BE2C (cell line): ENCODE data around the gene ASCC2.

ENCODE experiments used
- DNase-seq: peaks from one replicate; pipeline ENCODE4 v3.0.0-alpha.2; 2020
- H3K27me3 ChIP-seq: fragments of 250-450 bp; sonication (Bioruptor Pico); 2 replicates; pipeline ENCODE4 v1.5.1; 2020; ENCODE audit warnings: mild to moderate bottlenecking
- H3K36me3 ChIP-seq: fragments of 250-450 bp; sonication (Bioruptor Pico); 2 replicates; pipeline ENCODE4 v1.5.1; 2020; ENCODE audit warnings: mild to moderate bottlenecking
- H3K4me1 ChIP-seq: fragments of 250-450 bp; sonication (Bioruptor Pico); 2 replicates; pipeline ENCODE4 v1.5.1; 2020
- H3K4me3 ChIP-seq: 2 replicates; pipeline ENCODE4 v1.5.1; 2011; ENCODE audit warnings: low read depth, low read length
- H3K9me3 ChIP-seq: fragments of 250-450 bp; sonication (Bioruptor Pico); 2 replicates; pipeline ENCODE4 v1.5.1; 2020
- TF ChIP-seq, protein P1 (sequence below): IDR thresholded peaks from 2 replicates; pipeline ENCODE4 v1.5.1; 2012; ENCODE audit warnings: mild to moderate bottlenecking, low read depth, low read length

ASCC2 gene

DNA sequence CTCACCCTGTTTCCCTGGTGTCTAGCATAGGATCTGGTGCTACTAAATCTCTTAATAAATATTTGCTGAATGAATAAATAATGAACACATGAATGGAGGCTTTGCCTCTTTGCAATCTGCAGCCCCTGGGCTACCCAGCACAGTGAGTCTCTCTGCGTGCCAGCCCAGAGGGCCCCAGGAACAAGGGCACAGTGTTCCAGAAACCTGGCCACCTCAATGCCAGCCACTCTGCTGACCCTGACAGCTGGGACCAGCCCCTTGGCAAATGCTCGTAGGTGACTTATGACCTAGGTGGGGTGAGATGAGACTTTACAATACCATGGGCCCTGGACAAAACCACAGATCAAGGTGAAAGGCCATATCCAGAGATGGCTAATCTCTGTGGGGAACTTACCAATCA lies 39.3 kb downstream of the ASCC2 start:
- peaks cover 48% of the 10 kb centered on the region for H3K36me3 ChIP-seq
- H3K4me3 ChIP-seq, result no peak overlapping the region
- no peak for DNase-seq
- no peaks in the 10 kb centered on the region for H3K9me3 ChIP-seq
- H3K27me3 ChIP-seq, result no peaks in the 10 kb centered on the region
- peaks cover 16% of the 10 kb centered on the region for H3K4me1 ChIP-seq
- TF ChIP-seq, protein P1, sequence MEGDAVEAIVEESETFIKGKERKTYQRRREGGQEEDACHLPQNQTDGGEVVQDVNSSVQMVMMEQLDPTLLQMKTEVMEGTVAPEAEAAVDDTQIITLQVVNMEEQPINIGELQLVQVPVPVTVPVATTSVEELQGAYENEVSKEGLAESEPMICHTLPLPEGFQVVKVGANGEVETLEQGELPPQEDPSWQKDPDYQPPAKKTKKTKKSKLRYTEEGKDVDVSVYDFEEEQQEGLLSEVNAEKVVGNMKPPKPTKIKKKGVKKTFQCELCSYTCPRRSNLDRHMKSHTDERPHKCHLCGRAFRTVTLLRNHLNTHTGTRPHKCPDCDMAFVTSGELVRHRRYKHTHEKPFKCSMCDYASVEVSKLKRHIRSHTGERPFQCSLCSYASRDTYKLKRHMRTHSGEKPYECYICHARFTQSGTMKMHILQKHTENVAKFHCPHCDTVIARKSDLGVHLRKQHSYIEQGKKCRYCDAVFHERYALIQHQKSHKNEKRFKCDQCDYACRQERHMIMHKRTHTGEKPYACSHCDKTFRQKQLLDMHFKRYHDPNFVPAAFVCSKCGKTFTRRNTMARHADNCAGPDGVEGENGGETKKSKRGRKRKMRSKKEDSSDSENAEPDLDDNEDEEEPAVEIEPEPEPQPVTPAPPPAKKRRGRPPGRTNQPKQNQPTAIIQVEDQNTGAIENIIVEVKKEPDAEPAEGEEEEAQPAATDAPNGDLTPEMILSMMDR, result no peak

DNA sequence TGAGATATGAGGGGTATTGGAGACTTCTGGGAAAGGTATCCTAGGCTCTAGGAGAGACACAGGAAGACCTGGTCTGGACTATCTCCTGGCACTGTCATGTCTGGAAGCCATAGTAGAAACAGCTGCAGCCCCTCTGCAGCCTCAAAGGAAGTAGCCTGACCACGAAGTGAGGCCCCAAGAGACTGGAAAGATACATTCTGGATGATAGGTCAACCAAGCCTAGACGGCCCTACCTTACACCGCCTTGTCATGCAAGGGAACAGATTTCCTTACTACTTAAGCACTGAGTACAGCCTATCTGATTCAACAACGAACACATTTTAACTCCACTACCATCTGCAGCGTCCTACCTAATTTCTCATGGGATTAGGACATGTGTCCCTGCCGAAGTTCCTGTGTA lies 39.8 kb downstream of the ASCC2 start:
- no peak overlapping the region for H3K4me3 ChIP-seq
- no peak for DNase-seq
- H3K4me1 ChIP-seq, result peaks cover 16% of the 10 kb centered on the region
- H3K36me3 ChIP-seq, result peaks cover 45% of the 10 kb centered on the region
- TF ChIP-seq, protein P1, result no peak
- H3K9me3 ChIP-seq, result no peaks in the 10 kb centered on the region
- no peaks in the 10 kb centered on the region for H3K27me3 ChIP-seq

DNA sequence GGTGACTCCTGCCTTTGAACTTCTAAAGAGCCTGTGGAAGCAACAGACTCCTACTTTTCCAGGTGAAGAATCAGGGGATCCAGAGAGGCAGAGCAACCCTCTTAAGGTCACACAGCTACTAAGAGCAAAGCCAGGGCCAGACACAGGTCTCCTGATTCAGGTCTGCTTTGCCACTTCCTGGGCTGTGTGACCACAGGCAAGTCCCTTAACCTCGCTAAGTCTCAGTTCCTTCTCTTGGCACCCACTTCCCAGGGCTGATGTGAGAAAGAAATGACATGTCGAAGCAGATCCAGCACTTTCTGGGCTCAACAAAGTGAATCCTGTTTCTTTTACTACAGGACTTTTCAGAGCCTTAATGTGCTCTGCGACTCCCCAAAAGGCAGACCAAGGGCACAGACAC lies 40.7 kb downstream of the ASCC2 start:
- TF ChIP-seq, protein P1, result no peak
- Histone ChIP-seq H3K4me3 (no peak overlapping the region), H3K9me3 (no peaks in the 10 kb centered on the region), H3K27me3 (no peaks in the 10 kb centered on the region), H3K36me3 (peaks cover 54% of the 10 kb centered on the region), H3K4me1 (peaks cover 16% of the 10 kb centered on the region)
- no peak for DNase-seq

DNA sequence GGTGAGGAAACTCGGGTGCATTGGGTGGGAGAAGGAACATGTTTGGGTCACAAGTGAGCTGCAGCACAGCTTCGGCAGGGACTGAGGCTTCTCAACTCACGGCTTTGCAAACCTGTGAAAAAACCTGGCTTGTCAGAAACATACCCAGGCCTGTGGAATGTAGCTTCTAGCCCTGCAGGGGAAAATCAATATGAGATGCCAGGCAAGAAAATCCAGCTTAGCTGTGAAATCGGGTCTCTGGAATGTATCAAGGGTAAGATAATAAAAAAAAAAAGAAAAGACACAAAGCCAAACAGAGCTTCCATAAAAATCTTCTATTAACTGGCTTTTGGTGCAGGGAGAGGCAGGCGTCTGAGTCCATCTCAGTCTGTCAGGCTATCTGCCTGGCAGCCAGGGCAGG lies 42.4 kb downstream of the ASCC2 start:
- no peak overlapping the region for H3K4me3 ChIP-seq
- H3K4me1 ChIP-seq, result peaks cover 16% of the 10 kb centered on the region
- no peaks in the 10 kb centered on the region for H3K27me3 ChIP-seq
- H3K9me3 ChIP-seq, result no peaks in the 10 kb centered on the region
- no peak for DNase-seq
- TF ChIP-seq, protein P1, result no peak
- peaks cover 50% of the 10 kb centered on the region for H3K36me3 ChIP-seq

DNA sequence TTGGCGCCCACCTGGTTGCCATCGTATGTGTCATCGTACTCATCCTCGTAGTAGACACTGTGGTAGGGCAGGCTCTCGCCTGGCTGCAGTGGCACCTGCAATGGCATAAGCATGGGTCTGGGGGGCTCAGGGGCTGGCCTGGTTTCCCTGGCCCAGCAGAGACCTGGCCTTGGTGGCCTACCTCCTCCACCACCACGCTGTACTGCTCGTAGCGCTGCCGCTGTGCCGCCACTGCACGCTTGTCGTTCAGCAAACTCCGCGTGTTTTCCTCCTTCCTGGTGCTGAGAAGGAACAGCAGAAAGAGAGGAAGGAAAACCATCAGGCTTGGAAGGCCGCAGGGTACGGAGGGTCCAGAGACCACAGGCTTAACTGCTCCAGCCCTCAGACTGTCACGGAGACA lies 44.7 kb downstream of the ASCC2 start:
- no peaks in the 10 kb centered on the region for H3K27me3 ChIP-seq
- DNase-seq, result no peak
- peaks cover 50% of the 10 kb centered on the region for H3K36me3 ChIP-seq
- no peaks in the 10 kb centered on the region for H3K9me3 ChIP-seq
- TF ChIP-seq, protein P1, result no peak
- H3K4me3 ChIP-seq, result no peak overlapping the region
- peaks cover 2% of the 10 kb centered on the region; the same call in 1 of the 2 replicates for H3K4me1 ChIP-seq

DNA sequence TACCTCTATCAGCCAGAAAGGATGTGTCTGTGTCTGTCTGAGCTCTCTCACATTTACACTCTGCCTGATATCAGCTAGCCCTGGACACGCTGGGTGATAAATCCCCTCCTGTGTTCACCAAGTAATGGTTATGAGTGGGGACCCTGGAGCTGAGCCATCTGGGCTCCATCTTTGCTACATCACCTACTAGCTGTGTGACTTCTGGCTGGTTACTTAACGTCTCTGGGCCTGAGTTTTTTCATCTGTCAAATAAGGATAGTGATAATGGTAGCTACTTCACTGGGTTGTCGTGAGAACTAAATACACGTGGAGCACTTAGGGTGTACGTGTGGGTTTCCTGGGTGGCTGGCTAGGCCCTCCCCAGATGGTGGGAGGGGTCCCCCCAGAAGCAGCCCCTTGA lies 48.0 kb downstream of the ASCC2 start:
- Histone ChIP-seq H3K9me3 (no peaks in the 10 kb centered on the region), H3K4me3 (no peak overlapping the region), H3K4me1 (no peaks in the 10 kb centered on the region), H3K27me3 (no peaks in the 10 kb centered on the region), H3K36me3 (peaks cover 45% of the 10 kb centered on the region)
- DNase-seq, result no peak
- TF ChIP-seq, protein P1, result no peak
